Colonic mucosa (tissue), 4 donors: ENCODE measurements around the gene PIGH. TPM values are rescaled to one million over a fixed set of nuclear protein-coding genes. Genes with fewer than 3 reads are reported as not detected.

Source experiments
- DNase-seq: peaks from one replicate; pipeline ENCODE4 v3.0.0-alpha.2; 2020
- H3K27ac ChIP-seq: fragments of 200-600 bp; one replicate; pipeline ENCODE4 v1.8.0; 2021
- H3K27me3 ChIP-seq: fragments of 200-600 bp; one replicate; pipeline ENCODE4 v1.8.0; 2021
- H3K36me3 ChIP-seq: fragments of 200-600 bp; one replicate; pipeline ENCODE4 v1.8.0; 2021
- H3K4me1 ChIP-seq: fragments of 200-600 bp; one replicate; pipeline ENCODE4 v1.8.0; 2021; ENCODE audit warnings: mild to moderate bottlenecking
- H3K4me3 ChIP-seq: fragments of 200-600 bp; one replicate; pipeline ENCODE4 v1.8.0; 2021
- H3K9ac ChIP-seq, 2 donors: one replicate each; pipeline ENCODE4 v1.7.0; 2013; ENCODE audit warnings: control low read depth in 2 of 2, low read depth in 2 of 2, low read length in 2 of 2
- H3K9me3 ChIP-seq: fragments of 200-600 bp; one replicate; pipeline ENCODE4 v1.8.0; 2021
- CTCF ChIP-seq: fragments of 200-600 bp; IDR thresholded peaks from one replicate; pipeline ENCODE4 v1.8.0; 2022; ENCODE audit warnings: antibody characterized with exemption, mild to moderate bottlenecking
- intact Hi-C: fragments of 100-400 bp; cut with DNase I; formaldehyde crosslinking; loops from one replicate; pipeline ENCODE4 v1.14.1; 2022
- total RNA-seq, 2 donors: library from RNA; stranded (reverse); fragmentation: NEBNext Ultra II Directional in 1 of 2; extraction: Animal tissue kit (Norgen Biotek cat#: 25700) in 1 of 2; gene quantifications; one replicate each; pipeline ENCODE4 v1.2.1, GENCODE V29; 2021
- donor health status: healthy.
- donor health status: DM: no; HTN: no; CAD: no.
- donor health status: DM: no; HTN: no; CAD: no.

The PIGH gene
- total RNA-seq, 2 donors from 2014 or later: 16.3 to 17.1 TPM

DNA sequence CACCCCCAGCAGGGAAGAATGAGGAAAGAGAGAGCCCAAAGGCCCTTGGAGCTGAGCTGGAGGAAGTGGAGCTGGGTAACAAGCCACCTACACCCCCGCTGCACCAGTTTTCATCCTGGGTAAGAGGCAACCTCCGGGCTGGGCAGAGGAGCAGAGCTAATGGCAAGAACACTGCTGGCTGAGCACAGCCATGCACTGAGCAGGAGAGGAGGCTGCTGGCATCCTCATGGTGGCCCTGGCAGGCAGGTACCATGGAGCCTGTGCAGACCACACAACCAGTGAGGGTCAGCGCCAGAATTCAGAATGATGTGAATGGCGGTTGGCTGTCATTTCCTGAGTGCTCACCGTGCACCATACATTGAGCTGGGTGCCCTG, 37.3 kb downstream of the PIGH start:
- no peak overlapping the region for H3K27ac ChIP-seq
- no peak overlapping the region for H3K4me3 ChIP-seq
- no peaks in the 10 kb centered on the region for H3K4me1 ChIP-seq
- TF ChIP-seq CTCF: no peak
- H3K27me3 ChIP-seq: no peaks in the 10 kb centered on the region
- no peak overlapping the region for H3K9ac ChIP-seq
- H3K9me3 ChIP-seq: no peaks in the 10 kb centered on the region
- intact Hi-C loops: no loop called here
- DNase-seq: no peak
- H3K36me3 ChIP-seq: no peaks in the 10 kb centered on the region

DNA sequence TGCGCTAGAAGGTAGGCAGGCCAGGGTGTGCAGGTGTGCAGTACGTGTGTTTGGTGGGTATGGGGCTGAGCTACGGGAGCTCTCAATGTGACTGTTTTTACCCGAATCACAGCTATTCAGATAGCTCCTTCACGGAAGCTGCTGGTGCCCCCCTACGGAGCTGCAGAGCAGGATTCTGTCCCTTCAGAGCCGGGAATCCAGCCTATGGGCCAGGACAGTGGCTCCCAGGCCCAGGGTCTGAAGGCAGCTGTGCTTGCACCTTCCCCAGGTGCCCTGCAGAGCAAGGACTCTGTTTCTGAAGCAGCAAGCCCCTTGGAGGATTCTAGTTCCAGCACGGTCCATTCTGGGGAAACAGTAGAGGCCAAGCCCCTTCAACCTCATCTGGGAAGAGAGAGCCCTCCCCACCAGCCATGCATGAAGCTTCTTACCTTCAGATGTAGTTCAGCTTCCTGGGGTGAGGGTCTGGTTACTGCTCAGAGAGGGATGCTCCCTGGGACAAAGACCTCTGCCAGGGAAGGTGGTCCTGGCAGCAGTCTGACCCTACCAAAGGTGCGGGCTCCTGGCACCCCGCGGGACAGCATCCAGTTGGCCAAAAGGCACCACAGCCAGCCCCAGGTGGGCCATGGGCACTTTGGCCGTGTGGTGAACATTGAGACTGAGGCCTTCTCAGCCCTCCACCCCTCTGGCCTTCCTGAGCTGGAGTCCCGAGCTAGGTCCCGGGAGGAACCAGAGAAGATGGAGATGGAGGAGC, 37.9 kb downstream of the PIGH start:
- Histone ChIP-seq H3K36me3 (peaks cover 1% of the 10 kb centered on the region), H3K4me3 (no peak overlapping the region), H3K9ac (no peak overlapping the region), H3K4me1 (no peaks in the 10 kb centered on the region), H3K27me3 (no peaks in the 10 kb centered on the region), H3K27ac (no peak overlapping the region), H3K9me3 (no peaks in the 10 kb centered on the region)
- no peak for DNase-seq
- TF ChIP-seq CTCF: no peak
- intact Hi-C loops: no loop called here

DNA sequence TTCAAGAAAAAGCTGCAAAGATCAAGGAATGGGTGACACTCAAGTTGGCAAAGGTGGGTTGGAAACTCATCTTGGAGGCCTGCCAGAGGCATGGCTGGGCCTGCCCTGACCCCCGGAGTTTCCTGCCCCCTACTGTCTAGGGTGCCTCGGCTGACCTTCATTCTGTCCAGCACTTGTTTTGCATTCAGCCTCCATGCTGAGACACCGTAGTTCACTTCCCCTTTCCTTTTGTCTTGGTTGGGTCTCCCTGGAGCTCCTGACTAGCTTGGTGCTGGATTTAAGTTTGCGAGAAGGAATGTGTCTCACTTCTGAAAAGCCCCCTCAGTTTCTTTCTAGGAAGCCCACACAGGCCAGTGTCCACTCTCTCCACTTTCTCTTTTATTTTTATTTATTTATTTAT, 40.4 kb downstream of the PIGH start:
- H3K27me3 ChIP-seq: no peaks in the 10 kb centered on the region
- H3K4me3 ChIP-seq: no peak overlapping the region
- H3K27ac ChIP-seq: no peak overlapping the region
- peaks cover 4% of the 10 kb centered on the region for H3K36me3 ChIP-seq
- no peak overlapping the region for H3K9ac ChIP-seq
- H3K4me1 ChIP-seq: no peaks in the 10 kb centered on the region
- TF ChIP-seq CTCF: no peak
- intact Hi-C loops: no loop called here
- no peak for DNase-seq
- no peaks in the 10 kb centered on the region for H3K9me3 ChIP-seq

- peaks cover 4% of the 10 kb centered on the region for H3K36me3 ChIP-seq
- no peak for DNase-seq
- TF ChIP-seq CTCF: no peak
- no peak overlapping the region for H3K4me3 ChIP-seq
- intact Hi-C loops: no loop called here
- no peak overlapping the region for H3K9ac ChIP-seq
- H3K9me3 ChIP-seq: no peaks in the 10 kb centered on the region
- H3K27me3 ChIP-seq: no peaks in the 10 kb centered on the region
- no peak overlapping the region for H3K27ac ChIP-seq
- no peaks in the 10 kb centered on the region for H3K4me1 ChIP-seq
Measured at GRCh38 chr14:67557656-67558055, 42.4 kb downstream of the PIGH start.

- no peak for TF ChIP-seq CTCF
- Histone ChIP-seq H3K27ac (no peak overlapping the region), H3K9ac (no peak overlapping the region), H3K36me3 (peaks cover 4% of the 10 kb centered on the region), H3K9me3 (no peaks in the 10 kb centered on the region), H3K27me3 (no peaks in the 10 kb centered on the region), H3K4me1 (no peaks in the 10 kb centered on the region), H3K4me3 (no peak overlapping the region)
- DNase-seq: no peak
- intact Hi-C loops: no loop called here
Measured at GRCh38 chr14:67557118-67557517, 43.0 kb downstream of the PIGH start.
